GM21786 (cell line): ENCODE data around the gene SLC40A1.
"Not testable (repeated sequence)": the region's sequence is repeated elsewhere in the genome, so short reads cannot be mapped to it uniquely, and the experiment has no call there.

Source experiments
- ATAC-seq: cut with Tn5 transposase; IDR thresholded peaks from one replicate; pipeline ENCODE4 v1.9.1; 2021; ENCODE audit not compliant: unreplicated experiment

The SLC40A1 gene

DNA sequence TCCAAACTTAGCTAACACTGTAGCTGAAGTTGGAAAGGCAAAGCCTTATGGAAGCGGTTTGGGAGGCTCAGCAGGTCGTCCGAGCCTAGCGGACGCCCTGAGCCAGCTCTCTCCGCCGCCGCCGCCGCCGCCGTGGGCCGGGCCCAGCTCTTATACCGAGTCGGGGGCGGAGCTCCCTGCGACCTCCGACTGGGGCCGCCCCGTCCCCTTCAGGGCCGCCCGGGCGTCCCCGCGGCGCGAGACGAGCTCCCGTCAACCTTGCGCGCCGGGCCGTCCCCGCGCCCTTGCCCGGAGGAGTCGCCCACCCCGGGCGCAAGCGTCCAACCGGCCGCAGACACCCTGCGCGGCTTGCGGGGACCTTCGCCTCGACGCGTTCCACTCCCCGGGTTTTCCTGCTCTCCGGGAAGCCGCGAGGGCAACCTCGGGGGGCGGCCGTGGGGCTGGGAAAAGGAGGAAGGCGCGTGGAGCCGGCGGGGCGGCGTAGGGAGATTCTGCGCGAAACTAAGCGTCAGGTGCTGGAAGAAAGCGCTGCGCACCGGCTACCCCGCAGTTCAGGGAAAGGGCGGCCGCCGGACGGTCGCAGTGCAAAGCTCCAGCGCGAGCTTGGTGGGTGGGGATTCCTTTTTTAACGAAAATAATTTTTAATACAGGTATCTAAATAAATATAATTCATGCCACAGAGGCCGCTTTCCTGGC lies at the start of gene SLC40A1:
TSS of gene SLC40A1 (minus strand) at position 129 of the 696 bp plus-strand sequence. CDS start 326 bp downstream, outside the sequence.
- ATAC-seq = peak; percentile 62

GRCh38 chr2:189629531-189630453 lies 49.2 kb upstream of the SLC40A1 start:
- no peak for ATAC-seq

- no peak for ATAC-seq
Measured at GRCh38 chr2:189628817-189629530, 48.4 kb upstream of the SLC40A1 start.

GRCh38 chr2:189627789-189628188 lies 47.2 kb upstream of the SLC40A1 start:
- ATAC-seq = no peak

DNA sequence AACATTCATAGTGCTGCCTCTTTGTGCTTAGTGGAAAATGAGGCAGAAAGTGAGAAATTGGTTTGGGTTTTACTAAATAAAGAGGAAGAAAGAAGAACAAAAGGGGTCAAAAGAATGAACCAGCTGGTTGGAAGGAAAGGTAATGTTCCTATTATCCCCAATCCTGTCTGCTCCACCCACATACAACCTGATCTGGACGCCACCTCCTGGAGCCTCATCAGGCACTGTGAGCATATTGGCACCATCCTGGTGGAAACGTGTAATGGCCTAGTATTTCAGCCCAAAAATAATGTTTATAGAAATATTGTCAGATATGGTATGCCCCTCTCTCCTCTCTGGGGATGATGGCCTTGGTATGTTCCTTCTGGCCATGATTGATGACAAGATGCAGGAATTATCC lies 45.0 kb upstream of the SLC40A1 start:
- ATAC-seq = no peak

GRCh38 chr2:189624648-189625355 lies 44.2 kb upstream of the SLC40A1 start:
- ATAC-seq = no peak

DNA sequence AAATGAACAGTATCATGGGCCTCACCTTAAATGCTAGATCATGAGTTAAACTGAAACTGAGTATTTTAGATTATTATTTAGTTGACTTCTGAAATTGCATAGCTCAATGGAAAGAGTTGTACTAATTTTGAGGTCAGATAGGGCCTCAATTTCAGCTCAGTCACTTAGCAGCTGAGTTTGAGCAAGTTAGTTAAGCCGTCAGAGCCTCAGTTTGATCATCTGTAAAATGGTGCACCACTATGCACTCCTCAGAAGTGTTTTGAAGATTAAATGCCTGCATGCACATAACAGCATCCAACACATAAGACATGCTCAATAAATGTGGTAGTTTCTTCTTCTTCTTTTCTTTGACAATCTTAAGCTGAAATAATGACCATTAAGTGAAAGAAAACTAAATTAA lies 42.5 kb upstream of the SLC40A1 start:
- ATAC-seq = no peak

DNA sequence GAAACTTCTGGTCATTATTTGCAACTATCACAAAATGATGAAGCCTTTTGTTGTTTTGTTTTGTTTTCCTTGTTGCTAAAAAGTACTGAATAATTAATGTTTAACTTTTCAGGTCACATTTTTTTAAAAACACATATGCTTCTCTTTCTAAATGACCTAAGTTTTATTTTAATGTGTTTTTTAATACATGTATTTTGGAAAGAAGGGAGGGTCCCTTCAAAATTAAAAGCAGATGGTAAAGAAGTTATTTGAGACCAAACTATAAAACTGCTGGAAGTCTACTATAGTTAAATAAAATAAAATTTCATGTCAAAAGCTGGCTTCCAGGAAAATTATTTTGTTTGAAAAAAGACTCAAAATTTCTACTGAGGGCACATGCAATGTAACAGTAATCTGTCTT lies 41.2 kb upstream of the SLC40A1 start:
- no peak for ATAC-seq

DNA sequence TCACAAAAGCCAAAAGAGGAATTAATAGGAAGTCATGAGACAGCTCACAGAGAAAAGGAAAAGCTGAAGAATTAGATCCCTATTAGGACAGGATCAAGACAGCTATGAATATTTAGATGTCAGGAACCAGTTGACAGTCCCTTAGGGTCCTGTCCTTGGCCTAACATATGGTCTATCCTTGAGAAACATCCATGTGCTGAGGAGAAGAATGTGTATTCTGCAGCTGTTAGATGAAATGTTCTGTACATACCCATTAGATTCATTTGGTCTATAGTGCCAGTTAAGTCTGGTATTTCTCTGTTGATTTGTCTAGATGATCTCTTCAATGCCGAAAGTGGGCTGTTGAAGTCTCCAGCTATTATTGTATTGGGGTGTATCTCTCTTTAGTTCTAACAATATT lies 37.6 kb upstream of the SLC40A1 start:
- no peak for ATAC-seq

GRCh38 chr2:189614585-189614984 lies 34.0 kb upstream of the SLC40A1 start:
- ATAC-seq = no peak

DNA sequence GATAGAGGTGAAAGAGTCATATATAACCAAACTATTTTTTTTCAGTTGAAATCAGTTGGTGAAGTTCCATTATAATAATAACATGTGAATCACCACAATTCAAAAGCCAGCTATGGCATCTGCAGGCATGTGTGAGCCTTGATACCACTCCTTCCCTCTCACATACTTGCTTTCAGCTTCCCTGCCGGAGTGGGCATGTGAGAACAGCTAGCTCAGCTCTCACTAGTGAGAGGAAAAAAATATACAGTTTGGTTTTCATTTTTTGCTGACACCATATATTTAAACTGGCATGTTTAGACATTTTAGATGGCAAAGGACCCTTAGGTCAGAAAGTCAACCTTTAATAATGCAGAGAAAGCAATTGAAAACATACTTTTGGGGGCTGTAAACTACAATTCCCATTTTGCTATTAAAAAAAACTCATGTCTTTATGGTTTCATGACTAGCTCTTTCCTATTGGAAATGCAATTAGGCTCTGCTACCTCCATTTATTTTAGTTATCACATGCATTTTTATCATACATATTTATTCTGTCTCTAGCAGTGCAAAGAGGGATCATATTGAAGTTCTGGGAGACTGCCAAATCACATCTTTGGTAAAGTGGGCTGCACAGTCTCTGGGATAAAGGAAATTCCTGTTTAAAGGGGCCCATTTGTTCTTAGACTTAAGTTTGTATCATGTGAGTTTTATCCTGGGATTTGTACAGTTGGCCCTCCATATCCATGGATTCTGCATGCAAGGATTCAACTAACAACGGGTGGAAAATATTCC lies 33.2 kb upstream of the SLC40A1 start:
- ATAC-seq = no peak

GRCh38 chr2:189613077-189613636 lies 32.6 kb upstream of the SLC40A1 start:
- ATAC-seq = no peak

GRCh38 chr2:189610700-189611099 lies 30.1 kb upstream of the SLC40A1 start:
- no peak for ATAC-seq

- ATAC-seq = no peak
Measured at GRCh38 chr2:189609853-189610252, 29.3 kb upstream of the SLC40A1 start.

DNA sequence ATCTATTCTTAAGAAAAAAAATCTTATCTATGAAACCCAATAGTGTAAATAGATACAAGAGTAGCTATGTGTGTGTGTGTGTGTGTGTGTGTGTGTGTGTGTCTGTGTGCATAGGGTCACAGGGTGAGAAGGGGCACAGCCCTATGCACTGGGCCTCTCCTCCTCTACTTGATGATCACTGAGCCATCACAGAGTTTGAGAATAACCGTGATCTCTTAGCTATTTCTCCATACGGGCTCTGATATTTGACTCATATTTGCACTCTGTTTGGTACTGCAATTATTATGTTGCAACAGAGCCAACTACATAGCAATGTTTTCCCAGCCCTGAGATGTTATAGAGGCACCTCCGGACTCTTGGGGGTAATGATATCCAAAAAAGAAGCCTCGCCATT lies 28.8 kb upstream of the SLC40A1 start:
- no peak for ATAC-seq

DNA sequence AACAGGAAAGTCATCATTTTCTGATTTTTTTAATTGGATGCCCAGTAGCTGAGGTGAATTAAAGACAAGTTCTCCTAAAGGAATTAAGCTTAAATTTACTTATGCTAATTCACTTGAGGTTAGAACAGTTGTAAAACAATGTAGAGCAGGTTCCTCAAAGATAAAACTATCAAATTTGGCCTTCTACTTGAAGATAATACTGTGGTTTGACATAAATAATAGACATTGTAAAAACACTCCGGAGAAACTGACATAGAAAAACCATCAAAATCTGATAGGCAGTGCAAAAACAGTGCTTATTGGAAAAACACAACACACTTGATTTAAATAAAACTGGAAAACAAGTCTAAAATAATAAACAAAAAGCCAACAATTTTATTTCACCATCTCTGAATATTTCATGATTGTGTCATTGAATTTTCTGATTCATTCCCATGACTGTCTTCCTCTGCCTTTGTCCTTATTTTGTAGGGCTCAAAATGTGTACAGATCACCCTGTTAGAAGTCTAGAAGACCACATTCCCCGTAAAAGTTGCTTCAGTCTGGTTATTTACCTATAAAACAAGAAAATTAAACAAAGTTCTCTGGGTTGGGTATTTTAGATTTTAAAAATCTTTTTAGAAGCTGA lies 28.3 kb upstream of the SLC40A1 start:
- ATAC-seq = no peak

DNA sequence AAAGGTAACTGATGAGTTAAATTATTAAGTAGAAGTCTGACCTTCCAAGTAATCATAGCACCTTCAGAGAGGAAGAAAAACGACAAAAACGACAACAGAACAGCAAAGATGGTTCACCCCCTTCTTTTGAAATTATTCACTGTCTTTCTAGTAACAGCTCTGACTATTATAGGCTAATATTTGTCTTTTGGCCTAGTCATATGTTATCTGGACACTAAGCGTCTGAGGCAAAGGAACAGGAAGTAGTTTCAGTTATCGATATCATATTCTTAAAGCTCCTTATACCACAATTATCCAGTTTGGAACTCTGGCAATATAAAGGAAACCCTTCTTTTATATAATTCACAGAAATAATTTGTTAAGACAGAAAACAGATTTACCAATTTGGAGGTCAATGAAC lies 27.6 kb upstream of the SLC40A1 start:
- no peak for ATAC-seq

GRCh38 chr2:189602233-189602632 lies 21.6 kb upstream of the SLC40A1 start:
- no peak for ATAC-seq

DNA sequence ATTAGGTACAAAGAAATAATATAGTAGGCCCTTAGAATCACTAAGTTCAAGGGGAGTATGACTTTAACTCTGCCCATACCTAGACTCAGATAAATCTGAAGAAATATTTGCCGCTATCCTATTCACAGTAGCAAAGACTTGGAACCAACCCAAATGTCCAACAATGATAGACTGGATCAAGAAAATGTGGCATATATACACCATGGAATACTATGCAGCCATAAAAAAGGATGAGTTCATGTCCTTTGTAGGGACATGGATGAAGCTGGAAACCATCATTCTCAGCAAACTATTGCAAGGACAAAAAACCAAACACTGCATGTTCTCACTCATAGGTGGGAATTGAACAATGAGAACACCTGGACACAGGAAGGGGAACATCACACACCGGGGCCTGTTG lies 21.1 kb upstream of the SLC40A1 start:
- not testable (repeated sequence) for ATAC-seq
